ENCODE measurements around the gene SARM1.

DNA sequence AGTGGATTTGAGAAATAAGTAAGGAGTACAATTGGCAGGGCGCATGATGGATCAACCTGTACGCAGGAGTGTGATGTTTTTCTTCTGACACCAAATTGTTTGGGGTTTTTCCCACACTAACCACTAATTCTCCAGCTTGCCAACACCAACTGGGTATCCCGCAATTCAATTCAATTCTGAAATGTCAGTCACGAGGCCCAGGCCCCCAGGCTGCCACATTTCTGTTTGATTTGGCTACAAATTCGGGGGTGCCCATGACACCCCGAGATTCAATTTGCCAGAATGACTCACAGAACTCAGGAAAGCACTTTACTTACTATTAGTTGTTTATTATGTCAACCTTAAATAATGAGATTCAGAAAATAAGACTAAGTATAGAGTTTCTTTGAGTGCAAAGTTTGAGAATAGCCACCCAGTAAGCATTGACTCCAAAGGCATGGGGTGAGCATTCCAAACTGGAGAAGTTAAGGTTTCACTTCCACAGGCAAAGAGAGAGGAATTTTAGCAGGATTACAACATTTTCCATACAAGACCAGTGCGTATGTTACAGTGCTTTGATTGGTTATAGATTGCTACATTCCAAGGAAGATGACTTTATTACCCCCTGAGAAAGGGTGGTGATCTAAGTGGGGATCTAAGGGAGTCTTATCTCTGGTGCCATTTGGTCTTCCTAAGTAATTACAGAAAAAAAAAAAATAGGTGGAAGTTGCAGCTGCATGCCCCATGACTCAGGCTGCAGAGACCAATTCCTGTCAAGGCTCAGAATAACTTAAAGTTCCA is 23.0 kb downstream of the SARM1 start:
- TF ChIP-seq, protein P1, sequence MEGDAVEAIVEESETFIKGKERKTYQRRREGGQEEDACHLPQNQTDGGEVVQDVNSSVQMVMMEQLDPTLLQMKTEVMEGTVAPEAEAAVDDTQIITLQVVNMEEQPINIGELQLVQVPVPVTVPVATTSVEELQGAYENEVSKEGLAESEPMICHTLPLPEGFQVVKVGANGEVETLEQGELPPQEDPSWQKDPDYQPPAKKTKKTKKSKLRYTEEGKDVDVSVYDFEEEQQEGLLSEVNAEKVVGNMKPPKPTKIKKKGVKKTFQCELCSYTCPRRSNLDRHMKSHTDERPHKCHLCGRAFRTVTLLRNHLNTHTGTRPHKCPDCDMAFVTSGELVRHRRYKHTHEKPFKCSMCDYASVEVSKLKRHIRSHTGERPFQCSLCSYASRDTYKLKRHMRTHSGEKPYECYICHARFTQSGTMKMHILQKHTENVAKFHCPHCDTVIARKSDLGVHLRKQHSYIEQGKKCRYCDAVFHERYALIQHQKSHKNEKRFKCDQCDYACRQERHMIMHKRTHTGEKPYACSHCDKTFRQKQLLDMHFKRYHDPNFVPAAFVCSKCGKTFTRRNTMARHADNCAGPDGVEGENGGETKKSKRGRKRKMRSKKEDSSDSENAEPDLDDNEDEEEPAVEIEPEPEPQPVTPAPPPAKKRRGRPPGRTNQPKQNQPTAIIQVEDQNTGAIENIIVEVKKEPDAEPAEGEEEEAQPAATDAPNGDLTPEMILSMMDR (IDR thresholded peaks at IDR 0.05): no peak
- TF ChIP-seq, protein P2, sequence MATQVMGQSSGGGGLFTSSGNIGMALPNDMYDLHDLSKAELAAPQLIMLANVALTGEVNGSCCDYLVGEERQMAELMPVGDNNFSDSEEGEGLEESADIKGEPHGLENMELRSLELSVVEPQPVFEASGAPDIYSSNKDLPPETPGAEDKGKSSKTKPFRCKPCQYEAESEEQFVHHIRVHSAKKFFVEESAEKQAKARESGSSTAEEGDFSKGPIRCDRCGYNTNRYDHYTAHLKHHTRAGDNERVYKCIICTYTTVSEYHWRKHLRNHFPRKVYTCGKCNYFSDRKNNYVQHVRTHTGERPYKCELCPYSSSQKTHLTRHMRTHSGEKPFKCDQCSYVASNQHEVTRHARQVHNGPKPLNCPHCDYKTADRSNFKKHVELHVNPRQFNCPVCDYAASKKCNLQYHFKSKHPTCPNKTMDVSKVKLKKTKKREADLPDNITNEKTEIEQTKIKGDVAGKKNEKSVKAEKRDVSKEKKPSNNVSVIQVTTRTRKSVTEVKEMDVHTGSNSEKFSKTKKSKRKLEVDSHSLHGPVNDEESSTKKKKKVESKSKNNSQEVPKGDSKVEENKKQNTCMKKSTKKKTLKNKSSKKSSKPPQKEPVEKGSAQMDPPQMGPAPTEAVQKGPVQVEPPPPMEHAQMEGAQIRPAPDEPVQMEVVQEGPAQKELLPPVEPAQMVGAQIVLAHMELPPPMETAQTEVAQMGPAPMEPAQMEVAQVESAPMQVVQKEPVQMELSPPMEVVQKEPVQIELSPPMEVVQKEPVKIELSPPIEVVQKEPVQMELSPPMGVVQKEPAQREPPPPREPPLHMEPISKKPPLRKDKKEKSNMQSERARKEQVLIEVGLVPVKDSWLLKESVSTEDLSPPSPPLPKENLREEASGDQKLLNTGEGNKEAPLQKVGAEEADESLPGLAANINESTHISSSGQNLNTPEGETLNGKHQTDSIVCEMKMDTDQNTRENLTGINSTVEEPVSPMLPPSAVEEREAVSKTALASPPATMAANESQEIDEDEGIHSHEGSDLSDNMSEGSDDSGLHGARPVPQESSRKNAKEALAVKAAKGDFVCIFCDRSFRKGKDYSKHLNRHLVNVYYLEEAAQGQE (IDR thresholded peaks at IDR 0.05; ENCODE audit: insufficient read depth in 1 of 2, low read depth in 2 of 2, low read length in 1 of 2): no peak
- no peak for TF ChIP-seq POLR2AphosphoS5 (IDR thresholded peaks at IDR 0.05; ENCODE audit: low read depth, low read length)
- TF ChIP-seq SIN3A (IDR thresholded peaks at IDR 0.05; ENCODE audit: borderline replicate concordance, insufficient read depth, low read depth, low read length): no peak

All from Panc1 (cell line).